DMS53 (cell line): ENCODE measurements around the gene CABYR.

Experiments
- DNase-seq: peaks from one replicate; lab custom pipeline; 2025; lab: John Stamatoyannopoulos, UW

CABYR gene, protein sequence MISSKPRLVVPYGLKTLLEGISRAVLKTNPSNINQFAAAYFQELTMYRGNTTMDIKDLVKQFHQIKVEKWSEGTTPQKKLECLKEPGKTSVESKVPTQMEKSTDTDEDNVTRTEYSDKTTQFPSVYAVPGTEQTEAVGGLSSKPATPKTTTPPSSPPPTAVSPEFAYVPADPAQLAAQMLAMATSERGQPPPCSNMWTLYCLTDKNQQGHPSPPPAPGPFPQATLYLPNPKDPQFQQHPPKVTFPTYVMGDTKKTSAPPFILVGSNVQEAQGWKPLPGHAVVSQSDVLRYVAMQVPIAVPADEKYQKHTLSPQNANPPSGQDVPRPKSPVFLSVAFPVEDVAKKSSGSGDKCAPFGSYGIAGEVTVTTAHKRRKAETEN

DNA sequence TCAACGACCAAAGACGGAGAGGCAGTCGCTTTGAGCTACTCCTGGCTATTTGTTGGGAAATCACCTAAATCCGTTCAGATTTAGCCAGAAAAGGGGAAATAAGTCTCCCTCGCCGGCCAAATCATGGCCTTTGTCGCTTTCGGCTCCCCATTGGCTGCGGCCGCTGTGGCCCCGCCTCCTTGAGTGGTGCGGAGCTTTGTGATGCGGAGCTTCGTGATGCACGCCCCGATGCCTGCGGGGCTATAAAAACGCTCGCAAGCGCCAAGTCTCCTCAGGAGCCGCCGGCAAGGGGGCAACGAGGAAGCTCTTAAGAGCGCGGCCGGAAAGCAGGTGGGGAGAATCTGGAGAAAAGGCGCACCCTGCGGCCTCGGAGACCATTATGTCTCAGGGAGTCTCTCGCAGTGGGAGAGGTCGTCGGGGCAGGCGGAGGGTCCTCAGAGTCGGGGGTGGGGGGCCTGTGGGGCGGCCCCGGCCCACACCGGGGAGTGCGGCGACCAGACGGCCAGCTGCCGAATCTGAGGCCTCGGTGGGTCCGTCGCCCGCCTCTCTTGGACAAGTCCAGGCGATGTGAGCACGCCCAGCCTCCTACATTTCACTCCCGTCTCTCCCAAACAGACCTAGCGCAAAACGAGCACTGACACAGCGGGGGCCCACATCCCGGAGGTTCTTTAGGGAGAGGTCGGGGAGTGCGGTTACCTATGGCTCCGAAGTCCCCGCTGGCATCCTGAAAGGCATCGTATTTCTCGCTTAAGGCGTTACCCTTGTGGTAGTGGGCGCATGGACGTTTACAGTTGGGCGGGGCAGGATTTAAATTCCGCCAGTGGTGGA lies at the start of gene CABYR:
TSS of gene CABYR (plus strand) at position 274 of the 828 bp plus-strand sequence. CDS start 4,053 bp downstream, outside the sequence.
- peak; percentile 92 for DNase-seq

DNA sequence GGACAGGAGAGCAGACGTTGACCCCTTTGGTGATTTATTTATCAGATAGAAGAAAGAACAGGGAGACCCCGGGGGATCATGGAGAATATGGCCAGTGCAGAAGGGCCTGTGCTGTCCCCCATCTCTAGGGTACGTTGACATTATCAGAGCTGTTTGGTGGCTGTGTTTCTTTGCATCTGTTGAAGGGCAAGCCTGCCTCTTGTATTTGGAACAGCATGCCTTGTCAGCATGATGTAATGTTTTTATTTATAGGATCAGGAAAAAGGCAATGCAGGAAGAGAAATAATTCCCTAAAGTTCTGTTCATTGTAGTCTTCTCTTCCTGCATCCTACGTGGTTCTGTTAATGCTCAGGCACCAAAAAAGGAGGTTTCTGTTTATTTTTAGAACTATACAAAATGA lies 49.8 kb upstream of the CABYR start:
- DNase-seq, result peak; percentile 67

DNA sequence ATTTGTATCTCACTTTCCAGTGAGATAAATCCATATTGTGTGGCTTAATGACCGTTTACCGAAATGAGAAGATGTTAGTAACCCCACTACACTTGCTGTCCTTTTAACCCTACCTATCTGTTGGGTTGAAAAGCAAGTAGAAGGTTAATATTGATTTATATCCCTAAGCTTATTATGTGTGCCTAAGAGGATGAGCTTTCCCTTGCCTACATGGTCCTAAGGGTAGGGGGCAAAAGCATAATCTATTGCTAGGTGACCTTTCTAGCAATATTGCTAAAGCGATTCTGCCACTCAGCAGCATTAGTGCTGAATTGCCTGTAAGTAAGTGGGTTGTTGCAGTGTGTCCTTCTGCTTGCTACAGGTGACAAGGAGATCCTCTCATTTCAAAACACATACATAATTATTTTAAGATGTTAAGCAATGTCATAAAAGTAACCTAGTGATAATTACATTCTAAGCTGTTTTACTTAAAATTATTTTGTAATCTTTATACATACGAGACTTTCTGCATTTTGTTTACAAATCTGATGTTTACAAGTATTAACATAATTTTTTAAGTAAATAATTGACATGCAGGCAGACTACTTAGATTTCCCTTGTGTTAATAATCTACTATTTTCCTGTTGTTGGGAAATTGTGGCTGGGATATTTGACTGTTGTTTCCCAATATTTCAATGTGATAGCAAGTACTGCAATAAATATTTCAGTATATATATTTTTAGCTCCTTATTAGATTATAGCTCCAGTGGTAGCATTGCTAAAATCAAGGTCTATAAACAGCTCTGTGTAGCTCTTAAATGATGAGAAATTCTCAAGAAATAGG lies 49.1 kb upstream of the CABYR start:
- DNase-seq, result peak; percentile 22

DNA sequence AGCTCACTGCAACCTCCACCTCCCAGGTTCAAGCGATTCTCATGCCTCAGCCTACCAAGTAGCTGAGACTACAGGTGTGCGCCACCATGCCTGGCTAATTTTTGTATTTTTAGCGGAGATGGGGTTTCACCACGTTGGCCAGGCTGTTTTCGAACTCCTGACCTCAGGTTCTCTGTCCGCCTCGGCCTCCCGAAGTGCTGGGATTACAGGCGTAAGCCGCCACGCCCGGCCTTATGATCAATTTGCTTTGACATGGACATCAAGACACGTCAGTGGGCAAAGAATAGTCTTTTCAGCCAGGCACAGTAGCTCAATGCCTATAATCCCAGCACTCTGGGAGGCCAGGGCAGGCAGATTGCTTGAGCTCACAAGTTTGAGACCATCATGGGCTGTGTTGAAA lies 48.0 kb upstream of the CABYR start:
- no peak for DNase-seq

DNA sequence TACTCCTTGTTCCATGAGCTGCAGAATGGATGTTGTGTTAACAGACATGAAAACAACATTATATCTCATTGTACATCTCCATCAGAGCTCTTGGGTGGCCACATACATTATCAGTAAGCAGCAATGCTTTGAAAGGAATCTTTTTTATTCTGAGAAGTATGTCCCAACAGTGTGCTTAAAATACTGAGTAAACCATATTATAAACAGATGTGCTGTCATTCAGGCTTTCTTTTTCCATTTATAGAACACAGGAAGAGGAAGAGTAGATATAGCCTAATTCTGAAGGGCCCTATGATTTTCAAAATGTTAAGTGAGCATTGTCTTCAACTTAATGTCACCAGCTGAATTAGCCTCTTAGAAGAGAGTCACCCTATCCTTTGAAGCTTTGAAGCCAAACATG lies 44.3 kb upstream of the CABYR start:
- no peak for DNase-seq

DNA sequence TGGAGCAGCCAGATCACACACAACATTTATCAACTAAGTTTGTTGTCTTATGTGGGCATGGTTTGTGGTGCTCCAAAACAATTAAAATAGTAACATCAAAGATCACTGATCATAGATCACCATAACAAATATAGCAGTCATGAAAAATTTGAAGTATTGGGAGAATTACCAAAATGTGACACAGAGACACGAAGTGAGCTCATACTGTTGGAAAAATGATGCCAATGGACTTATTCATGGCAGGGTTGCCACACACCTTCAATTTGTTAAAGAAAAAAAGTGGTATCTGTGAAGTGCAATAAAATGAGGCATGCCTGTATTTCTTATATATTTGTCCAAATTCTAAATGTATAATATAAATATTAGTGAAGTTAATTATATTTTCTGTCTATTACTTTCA lies 42.9 kb upstream of the CABYR start:
- DNase-seq, result no peak

DNA sequence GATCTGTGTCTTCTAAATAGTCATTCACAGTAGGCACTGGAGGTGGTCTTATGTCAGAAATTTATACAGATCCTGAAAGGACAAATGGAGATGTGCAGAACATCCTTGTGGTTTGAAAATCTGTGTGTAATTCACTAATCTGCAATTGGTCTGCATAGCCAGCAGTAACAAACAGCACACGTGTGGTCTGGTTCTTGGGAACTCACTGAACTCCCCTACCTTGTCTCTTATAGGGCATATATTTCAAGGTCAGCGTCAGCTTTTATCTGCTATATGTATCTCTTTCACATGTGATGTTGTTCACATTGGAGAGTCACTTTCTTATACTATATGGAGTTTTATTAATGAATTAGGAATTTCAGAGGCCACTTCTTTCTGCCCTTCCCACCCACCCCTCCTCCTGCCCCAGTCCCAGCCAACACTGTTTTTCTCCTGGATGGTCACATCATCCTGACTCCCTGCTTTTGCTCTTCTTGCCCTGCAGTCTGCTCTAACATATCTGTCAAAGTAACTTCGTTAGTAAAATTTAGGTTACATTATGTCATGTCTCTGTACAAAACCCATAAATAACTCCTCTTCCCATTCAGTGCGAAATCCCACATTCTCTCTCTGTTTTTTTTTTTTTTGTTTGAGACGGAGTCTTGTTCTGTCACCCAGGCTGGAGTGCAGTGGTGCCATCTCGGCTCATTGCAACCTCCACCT lies 35.4 kb upstream of the CABYR start:
- no peak for DNase-seq

DNA sequence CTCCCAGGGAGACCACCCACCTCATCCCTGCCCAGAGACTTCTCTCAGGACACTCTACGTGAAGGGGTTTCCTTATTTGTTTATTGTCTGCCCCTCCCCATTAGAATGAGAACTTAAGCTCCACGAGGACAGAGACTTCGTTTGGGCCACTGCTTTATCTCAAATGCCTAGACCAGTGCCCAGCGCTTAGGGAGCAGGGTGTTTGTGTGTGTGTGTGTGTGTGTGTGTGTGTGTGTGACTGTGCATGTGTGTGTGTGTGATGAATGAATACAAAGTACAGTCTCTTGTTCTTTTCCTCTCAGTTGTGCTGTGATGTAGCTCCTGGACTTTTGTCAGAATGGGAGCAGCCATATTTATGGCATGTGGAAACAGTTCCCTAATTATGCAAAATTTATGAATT lies 34.4 kb upstream of the CABYR start:
- no peak for DNase-seq

DNA sequence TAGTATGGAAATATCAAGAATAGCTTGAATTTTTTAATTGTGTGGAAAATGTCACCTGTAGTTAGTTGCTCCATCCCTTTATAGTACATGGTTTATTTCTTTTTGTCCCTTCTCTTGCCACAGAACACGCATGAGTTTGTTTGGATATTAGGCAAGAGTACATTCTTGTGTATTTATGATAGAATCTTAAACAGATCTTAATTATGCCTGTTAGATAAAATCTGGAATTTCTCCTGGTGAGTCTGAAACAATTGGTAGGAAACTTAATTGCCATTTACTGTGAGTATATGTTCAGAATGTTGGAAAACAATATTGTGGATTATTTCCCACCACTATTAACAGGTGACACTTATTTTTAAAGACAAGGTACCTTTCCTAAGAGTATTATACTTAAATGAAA lies 30.2 kb upstream of the CABYR start:
- no peak for DNase-seq

DNA sequence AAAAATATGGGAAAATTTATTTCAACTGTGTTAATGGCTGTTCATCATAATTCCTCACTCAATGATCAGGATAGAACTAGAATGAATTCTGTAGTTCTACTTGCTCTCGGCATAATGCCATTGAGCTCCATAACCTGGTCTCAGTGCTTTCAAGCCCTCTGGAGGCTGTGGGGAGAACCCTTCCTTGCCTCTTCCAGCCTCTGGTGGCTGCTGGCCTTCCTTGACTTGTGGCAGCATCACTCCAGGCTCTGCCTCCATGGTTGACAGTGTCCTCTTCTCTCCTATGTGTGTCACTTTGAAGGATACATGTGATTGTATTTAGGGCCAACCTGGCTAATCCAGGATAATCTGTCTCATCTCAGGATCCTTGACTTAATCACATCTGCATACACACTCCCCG lies 26.9 kb upstream of the CABYR start:
- DNase-seq, result peak; percentile 40

DNA sequence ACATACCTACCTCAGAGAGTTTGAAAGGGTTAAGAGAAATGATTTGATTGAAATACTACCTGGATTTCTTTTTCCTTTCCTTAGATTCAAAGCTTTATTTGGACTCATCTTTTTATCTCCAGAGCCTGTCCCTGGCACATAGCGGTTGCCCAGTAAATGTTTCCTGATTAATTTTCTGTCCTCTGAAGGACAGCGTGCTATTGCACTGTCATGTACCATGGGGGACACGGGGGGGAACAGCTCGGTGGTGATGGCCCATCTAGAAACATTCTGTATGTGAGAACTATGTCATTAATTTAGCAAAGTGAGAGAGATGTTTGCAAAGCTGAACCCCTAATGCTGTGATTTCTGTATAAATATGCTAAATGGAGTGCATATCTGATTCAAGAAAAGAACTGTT lies 26.4 kb upstream of the CABYR start:
- DNase-seq, result no peak

DNA sequence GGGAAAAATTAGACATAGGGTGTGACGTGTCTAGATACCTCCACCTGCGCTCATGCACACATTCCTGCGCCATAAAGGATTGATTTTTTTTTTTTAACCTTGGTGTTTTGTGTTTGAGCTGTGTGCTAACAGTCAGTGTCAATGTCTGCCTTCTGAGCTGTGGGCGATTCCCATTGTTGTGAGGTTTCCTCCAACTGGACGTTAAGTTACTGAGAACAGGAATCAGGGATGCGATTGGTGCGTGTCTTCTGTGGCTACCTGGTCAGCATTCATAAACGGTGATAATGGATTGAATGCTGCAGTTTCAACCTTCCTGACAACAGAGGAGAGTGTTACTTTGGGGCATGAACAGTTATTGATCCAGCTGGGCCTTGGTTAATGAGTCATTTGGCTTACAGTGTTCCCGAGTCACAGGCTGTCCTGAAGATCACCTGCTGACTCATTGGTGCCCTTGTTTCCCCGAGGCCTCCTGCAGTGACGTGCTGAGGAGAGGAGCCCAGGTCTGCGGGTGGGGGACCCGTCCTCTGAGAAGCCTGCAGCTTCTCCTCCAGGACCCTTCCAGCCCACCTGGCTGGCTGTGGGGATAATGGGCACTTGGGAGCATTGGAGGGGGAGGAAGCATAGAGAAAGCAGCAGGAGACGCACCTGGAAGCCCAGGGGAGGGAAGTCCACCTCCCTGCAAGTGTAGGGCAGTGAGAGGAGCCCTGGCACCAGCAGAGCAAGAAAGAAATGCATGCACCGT lies 25.8 kb upstream of the CABYR start:
- peak; percentile 90 for DNase-seq

DNA sequence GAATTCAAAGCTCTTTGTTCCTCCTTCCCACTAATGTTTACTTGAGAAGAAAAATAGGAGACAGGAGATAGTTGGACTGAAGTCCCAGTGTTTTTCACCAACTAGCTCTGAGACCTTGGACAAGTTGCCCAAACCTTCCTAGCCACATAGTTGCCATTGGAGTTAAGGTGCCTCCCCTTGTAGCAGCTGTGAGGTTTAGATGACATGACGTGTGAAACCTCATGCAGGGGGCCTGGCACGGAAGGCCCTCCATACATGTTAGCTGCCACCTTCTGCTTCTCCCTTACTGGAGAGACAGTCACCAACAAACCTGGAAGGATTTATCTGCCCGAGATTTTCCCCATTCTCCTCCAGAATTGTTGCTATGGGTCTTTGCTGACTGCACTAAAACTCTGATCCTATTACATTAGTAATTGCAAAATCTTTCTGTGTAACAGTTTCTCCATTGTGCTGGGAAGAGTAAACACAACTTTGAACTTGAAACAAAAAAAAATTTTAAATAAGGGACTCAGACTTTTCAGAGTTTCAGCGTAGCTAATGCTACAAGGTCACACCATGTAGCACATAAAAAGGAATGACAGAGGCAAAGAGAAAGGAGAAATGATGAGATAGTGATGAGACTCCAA lies 23.8 kb upstream of the CABYR start:
- no peak for DNase-seq

DNA sequence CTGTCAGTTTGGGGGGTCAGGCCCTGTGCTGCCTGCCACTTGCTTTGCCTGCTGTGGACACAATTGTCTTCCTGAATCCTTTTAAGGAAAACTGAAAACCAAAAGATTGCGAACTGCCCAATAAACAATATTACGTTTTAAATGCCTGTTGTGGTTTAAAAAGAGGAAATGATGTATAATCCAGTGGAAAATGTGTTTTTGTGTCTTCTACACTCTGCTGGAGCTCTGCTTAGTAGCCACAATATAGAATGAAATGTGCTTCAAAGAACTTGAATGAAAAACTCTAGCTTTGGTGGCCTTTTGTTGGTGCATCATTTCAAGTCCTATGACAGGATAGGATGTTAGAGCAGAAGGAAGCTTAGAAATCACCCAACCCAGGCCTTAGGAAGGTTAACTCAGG lies 23.2 kb upstream of the CABYR start:
- no peak for DNase-seq

DNA sequence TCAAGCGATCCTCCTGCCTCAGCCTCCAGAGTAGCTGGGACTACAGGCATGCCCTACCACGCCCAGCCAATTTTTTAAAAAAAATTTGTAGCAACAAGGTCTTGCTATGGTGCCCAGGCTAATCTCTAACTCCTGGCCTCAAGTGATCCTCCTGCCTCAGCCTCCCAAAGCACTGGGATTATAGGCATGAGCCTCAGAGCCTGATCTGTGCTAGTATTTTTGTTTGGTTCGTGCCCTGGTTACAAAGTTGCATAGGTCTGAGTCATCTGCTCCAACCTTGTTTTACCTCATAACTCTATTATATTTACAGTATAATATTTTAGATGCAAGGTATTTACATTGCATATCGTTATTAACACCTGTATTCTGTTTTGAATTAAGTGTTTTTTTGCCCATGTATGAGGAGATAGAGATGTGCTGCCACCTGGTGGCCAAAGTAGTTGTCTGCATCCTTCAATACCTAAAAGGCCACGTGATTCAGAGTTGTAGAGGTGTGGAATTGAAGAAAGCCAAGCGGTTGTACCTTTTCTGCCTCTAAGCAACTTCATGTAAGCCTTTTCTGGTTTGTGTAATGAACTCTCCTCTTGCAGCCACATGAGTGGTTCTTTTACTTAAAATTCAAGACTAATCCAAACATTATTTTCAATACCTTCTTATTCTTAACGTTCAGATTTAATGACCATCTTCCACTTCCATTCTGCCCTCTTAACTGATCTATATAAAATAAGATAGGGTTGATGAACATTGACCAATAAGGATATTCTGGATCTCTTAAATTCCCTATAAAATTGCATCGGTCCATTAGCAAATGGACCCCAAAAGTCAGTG lies 19.9 kb upstream of the CABYR start:
- DNase-seq, result peak; percentile 87

DNA sequence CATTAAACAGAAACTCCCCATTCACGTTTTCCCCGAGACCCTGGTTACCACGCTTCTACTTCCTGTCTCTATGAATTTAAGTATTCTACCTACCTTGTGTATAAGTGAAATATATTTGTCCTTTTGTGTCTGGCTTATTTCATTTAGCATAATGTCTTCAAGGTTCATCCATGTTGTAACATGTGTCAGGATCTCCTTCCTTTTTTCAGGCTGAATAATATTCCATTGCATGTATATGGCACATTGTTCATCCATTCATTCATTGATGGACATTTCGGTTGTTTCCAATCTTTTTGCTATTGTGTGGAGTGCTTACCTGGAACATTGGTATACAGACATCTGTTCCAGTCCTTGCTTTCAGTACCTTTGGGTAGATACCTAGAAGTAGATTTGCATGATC lies 18.2 kb upstream of the CABYR start:
- no peak for DNase-seq

DNA sequence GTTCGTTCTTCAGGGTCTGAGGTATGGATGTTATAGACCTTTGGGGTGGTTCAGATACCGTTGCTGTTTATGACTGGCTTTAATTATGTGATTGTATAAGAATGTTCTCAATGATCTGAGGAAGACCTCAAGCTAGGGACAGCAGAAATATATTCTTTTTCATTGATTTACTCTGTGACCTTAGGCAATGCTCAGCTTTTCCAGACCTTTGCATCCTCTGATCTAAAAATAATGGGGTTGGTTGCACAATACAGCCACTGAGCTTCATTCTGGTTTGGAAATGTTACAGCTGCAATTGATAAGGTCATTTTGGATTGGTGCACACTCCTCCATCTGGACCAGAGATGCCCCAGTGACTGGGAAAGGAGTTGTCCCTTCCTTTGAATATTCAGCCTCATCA lies 17.2 kb upstream of the CABYR start:
- DNase-seq, result no peak

DNA sequence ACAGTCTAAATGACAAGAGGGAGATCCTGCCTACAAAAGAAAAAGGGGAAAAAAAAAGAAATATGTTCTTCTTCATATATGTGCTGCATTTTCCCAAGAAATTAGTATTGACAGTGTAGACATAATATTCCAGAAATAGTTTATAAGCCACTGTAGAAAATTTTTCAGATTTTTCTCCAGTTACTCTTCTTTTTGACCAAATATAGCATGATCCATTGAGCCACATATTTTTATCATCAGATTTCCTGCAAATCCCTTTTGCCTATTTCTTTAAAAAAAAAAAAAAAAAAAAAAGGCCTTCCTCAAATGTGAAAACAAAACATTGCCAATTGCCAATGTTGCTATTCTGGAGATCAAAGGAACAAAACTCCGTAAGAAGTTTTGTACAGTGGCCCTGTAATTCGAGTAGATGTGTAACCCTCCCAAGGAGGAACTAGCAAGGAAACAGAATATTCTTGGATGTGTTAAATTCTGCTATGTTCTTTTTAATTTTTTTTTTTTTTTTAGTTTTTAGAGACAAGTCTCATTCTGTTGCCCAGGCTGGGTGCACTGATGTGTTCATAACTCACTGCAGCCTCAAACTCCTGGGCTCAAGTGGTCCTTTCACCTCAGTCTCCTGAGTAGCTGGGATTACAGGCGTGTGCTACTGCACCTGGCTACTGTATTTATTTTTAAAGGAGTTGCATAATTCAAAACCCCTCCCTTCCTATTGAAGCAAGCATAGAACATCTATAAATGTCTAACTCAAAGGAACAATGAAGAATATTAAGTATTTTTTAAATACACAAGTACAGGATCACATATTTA lies 12.5 kb upstream of the CABYR start:
- peak; percentile 18 for DNase-seq

DNA sequence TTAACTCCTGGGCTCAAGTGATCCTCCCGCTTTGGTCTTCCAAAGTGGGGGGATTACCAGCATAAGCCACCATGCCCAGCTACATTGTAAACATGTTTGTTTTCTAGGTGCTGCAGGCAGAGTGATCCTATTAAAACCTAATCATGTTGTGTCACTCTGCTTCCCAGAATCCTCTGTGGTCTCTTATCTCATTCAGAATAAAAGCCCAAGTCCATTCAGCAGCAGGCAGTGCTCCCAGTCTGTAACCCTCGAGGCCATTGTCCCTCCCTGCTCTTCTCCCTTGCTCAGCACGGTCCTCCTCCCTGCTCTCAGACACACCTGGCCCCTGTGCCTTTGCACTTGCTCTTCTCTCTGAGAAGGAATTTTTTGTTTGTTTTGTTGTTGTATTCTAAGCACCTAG lies 11.1 kb upstream of the CABYR start:
- DNase-seq, result no peak
